Forelimb muscle (tissue), 1 donor: ENCODE data around the gene HTT. TPM values are rescaled to one million over a fixed set of nuclear protein-coding genes. Genes with fewer than 3 reads are reported as not detected.

ENCODE experiments used
- DNase-seq: peaks from one replicate; pipeline ENCODE4 v3.0.0-alpha.2; 2013; ENCODE audit warnings: low read depth
- polyA plus RNA-seq: library from polyadenylated mRNA; unstranded; fragments of 120-200 nt; gene quantifications from one replicate; pipeline ENCODE4 v1.2.1, GENCODE V29; 2013; ENCODE audit not compliant: insufficient read length

HTT gene
- polyA plus RNA-seq, 1 donor, result 21.1 TPM

DNA sequence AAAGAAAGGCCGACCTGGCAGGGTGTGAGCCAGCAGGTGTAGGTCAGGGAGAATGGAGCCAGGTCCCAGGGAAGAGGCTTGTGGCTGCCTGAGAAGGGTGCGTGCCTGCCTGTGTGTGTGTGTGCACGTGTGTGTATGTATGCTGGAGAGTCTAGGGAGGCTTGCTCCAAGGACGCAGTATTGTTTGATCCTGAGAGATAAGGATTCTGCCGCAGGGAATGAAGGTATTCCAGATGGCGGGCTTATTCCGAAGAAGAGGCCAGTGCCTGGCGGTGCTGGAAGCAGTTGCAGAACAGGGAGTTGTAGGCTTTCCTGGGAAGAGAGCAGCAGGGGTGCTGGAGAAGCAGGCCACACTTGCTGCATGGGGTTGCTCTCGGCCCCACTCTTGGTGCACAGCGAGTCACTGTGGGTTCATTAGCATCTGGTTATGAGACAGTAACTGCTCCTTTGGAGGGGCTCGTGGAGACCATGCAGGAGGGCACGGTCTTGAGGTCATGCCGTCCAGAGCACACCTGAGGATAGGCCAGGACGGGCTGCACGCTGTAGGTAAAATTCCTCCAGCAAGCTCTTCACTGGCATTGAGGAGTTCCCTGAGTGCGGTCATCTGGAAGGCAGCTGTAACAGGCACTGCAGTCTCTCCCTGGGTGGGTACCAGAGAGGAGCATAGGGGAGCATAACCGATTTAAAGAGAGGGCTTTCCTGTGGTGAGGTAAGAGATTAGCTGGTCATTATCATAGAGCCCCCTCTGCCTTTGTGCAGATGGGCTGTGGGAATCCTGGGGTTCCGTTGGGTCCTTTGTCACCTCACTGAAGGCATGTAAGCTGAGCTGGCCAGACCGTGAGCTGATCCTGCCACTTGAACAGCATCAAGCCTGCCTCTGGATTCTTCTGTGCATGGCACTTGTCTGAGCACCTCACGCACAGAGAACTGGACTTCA lies 144.6 kb downstream of the HTT start:
- no peak for DNase-seq

GRCh38 chr4:3219761-3220475 lies 145.4 kb downstream of the HTT start:
- no peak for DNase-seq

DNA sequence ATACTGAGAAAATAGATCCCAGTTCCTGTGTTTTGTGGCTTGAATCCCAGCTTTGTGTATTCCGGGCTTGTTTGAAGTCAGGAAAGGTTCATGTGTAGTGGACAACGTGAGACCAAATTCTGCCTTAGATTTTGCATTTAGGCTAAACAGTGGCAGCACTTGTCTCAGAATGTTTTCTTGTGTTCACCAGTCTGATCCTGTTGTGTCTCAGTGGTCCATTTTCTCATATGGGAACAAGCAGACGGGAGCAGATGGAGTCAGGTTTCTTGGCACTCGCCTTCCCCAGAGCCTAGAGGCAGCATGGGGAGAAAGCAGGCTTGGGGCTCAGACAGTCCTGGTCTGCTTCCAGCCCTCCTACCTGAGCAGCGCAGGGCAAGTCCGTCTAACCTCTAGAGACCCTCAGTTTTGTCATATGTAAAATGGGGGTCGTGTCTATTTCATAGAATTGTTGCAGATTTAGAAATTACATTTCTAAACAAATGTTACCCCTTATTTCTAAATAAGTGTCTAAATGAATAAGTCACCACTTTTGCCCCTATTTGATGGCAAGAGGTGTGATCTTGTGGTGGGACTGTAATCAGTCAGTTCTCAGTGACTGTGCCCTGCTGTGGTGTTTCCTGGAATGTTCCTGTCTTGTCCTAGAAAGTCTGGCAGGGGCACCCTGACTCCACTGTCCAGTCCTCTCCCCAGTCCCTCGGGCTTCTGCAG lies 146.1 kb downstream of the HTT start:
- DNase-seq, result no peak

DNA sequence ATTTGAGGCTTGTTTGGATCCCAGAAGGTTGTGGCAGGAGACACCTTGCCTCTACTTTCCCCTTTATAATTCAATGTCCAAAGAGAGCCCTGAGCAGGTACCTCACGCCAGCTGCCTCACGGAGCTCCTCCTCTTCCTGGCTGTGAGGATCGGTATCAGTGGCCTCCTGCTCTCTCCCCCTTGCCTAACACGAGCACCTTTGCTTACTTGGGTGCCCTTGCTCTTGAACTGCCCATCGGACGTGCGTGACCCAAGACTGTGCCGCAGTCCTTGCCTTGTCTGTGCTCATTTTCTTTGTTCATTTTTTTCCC lies 146.7 kb downstream of the HTT start:
- DNase-seq, result no peak

GRCh38 chr4:3221996-3222395 lies 147.5 kb downstream of the HTT start:
- DNase-seq, result no peak

DNA sequence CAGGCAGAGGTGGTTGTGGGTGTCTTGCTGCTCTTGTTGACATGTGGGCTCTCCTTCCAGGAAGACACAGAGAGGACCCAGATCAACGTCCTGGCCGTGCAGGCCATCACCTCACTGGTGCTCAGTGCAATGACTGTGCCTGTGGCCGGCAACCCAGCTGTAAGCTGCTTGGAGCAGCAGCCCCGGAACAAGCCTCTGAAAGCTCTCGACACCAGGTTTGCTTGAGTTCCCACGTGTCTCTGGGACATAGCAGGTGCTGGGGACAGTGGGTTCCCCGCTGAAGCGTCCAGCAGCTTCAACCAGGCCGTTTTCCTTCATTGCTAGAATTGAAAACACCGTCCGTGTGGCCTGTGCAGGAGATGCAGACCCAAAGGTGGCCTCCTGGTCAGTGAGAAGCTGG lies 148.9 kb downstream of the HTT start:
- DNase-seq, result no peak

- DNase-seq, result no peak
Measured at GRCh38 chr4:3223956-3224748, 149.7 kb downstream of the HTT start.

- no peak for DNase-seq
Measured at GRCh38 chr4:3225071-3225850, 150.8 kb downstream of the HTT start.

- no peak for DNase-seq
Measured at GRCh38 chr4:3225936-3226335, 151.5 kb downstream of the HTT start.

GRCh38 chr4:3226467-3226866 lies 152.0 kb downstream of the HTT start:
- DNase-seq, result no peak

GRCh38 chr4:3226944-3227343 lies 152.5 kb downstream of the HTT start:
- no peak for DNase-seq

DNA sequence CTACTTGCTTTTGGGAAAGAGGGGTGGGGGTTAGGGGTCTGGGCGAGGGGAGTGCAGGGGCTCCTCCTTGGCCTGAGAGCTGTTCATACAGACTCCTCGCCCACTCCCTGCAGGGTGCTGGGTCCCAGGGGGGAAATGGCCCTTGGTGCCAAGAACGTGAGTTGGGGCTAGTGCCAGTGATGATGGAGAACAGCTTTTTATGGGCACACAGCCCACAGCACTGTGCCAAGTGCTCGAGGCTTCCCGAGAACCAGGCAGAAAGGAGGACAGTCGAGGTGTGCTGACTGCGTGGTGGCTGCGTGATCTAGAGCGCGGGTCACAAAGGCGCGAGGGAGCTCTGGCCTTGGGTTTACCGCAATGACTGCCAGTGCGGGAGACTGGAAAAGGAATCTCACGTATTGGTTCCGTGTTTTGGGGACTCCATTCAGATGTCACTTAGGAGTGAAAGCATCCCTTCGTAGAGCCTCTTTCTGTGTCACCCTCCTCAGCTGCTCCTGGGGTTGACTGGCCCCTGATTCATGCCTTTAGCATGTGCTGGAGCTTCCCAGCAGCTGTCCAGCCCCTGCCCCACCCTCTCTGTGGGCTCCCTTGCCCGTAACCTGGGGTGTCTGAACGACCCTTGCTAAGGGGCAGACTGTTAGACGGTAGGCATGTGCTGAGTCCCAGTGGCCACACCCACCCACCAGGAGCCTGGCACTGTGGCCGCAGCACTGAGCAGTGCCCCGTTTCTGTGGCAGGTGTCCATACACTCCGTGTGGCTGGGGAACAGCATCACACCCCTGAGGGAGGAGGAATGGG lies 153.6 kb downstream of the HTT start:
- DNase-seq, result no peak

- DNase-seq, result no peak
Measured at GRCh38 chr4:3228881-3229280, 154.4 kb downstream of the HTT start.

DNA sequence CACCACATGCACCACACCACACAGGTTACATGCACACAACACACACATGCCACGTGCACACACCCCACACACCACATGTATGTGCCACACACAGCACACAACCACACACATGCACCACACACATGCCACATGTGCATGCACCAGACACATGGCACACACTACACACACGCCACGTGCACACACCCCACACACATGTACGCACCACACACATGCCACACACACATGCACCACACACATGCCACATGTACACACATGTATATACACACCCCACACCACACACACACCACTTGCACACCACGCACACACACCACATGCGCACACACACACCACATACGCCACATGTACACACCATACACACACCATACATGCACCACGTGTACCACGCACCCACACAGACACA lies 154.8 kb downstream of the HTT start:
- no peak for DNase-seq

DNA sequence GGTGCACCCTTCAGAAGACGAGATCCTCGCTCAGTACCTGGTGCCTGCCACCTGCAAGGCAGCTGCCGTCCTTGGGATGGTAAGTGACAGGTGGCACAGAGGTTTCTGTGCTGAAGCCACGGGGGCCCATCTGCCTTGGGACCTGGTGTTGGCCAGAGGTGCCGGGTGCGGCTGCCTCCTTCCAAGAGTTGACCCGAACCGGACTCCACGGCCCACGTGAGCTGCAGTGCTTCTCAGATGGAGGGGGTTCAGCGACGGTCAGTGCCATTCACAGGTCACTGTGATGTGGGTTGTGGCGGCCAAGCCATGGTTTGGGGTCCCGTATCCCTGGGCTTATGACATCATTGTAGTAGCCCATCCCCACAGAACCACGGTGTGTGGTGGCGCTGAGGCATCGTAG lies 155.5 kb downstream of the HTT start:
- DNase-seq, result no peak

DNA sequence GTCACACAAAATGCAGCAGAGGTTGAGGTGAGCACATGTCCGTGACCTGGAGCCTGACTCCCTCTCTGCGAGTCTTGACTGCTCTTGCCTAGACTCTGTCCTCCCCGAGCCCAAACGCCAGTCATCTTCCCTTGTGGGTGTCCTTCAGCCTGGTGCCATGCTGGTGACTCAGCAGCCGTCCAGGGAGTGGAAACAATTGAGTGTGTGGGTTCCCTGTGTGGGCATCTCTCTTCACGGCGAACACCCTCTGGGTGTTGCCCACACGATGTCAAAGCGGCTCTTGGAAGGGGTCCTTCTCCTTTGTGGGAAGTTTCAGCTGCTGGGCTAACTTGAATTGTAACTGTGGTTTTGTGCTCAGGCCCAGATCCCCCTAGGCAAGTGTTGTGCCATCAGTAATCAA lies 157.0 kb downstream of the HTT start:
- DNase-seq, result no peak

DNA sequence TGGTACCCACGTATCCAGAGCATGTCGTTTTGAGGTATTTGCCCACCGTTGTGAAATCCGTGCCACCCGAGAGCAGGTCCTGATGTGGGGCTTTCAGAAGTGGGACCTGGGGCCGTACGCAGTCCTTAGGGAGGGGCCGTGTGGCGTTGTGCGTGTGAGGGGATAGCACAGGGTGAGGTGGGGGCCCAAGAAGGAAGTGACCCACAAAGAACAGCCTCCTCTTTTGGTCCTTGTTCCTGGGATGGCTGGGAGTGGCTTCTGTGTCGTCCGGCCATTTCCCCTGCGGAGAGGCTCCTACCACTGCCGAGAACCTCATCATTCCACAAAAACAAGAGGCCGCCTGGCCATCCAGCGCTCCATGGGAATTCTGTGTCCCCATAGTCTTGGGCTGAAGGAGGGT lies 157.5 kb downstream of the HTT start:
- DNase-seq, result no peak

GRCh38 chr4:3232871-3233271 lies 158.4 kb downstream of the HTT start:
- DNase-seq, result no peak

GRCh38 chr4:3233391-3234071 lies 159.1 kb downstream of the HTT start:
- DNase-seq, result no peak
